Adrenal gland (tissue), 12 donors: ENCODE results near the gene SPATA25. TPM values are rescaled to one million over a fixed set of nuclear protein-coding genes. Genes with fewer than 3 reads are reported as not detected.

ENCODE experiments used
- DNase-seq, 7 donors: peaks; one replicate each; pipeline ENCODE4 v3.0.0-alpha.2; 2019 to 2020
- H3K27ac ChIP-seq, 5 donors: fragments of 200-600 bp; sonication (generic) in 4 of 5; 1 replicate in 3 of 5; 2 replicates in 2 of 5; pipeline versions ENCODE4 v1.5.1 to v1.8.0; 2016 to 2020; ENCODE audit warnings: mild to moderate bottlenecking in 1 of 5
- H3K27me3 ChIP-seq: fragments of 200-600 bp; 2 replicates; pipeline ENCODE4 v1.8.0; 2021
- H3K36me3 ChIP-seq, 2 donors: fragments of 200-600 bp; replicated peaks in 1 of 2; 1 replicate in 1 of 2; 2 replicates in 1 of 2; pipeline versions ENCODE4 v1.5.1 to v1.8.0; 2018 to 2022
- H3K4me1 ChIP-seq, 2 donors: fragments of 200-600 bp; replicated peaks in 1 of 2; 1 replicate in 1 of 2; 2 replicates in 1 of 2; pipeline versions ENCODE4 v1.5.1 to v1.8.0; 2018 to 2021
- H3K4me3 ChIP-seq, 4 donors: fragments of 200-600 bp; sonication (generic) in 3 of 4; one replicate each; pipeline ENCODE4 v1.5.1; 2016 to 2018
- H3K9me3 ChIP-seq, 3 donors: fragments of 200-600 bp; sonication (generic) in 1 of 3; replicated peaks in 1 of 3; 1 replicate in 2 of 3; 2 replicates in 1 of 3; pipeline versions ENCODE4 v1.5.1 to v1.8.0; 2016 to 2021
- POLR2A ChIP-seq, 2 donors: fragments of 450-650 bp; IDR thresholded peaks; one replicate each; pipeline ENCODE4 v1.6.1; 2017; ENCODE audit warnings: antibody characterized with exemption in 2 of 2, mild to moderate bottlenecking in 2 of 2, moderate library complexity in 1 of 2
- WGBS, 4 donors: extraction: QIAGEN DNeasy Blood & Tissue Kit in 2 of 4; methylation state at CpG; one replicate each; pipeline versions ENCODE4 v1.1.5 to v1.1.7; 2013 to 2017; 5-methylcytosine and 5-hydroxymethylcytosine counted together
- intact Hi-C, 2 donors: fragments of 100-400 bp; cut with DNase I; formaldehyde crosslinking; loops; one replicate each; pipeline versions ENCODE4 v1.14.1 to v1.15.0; 2022 to 2023
- polyA plus RNA-seq, 3 donors: library from polyadenylated mRNA; stranded (reverse); fragments of 200-250 nt in 2 of 3; fragments of 350-450 nt in 1 of 3; fragmentation: Illumina TruSeq in 1 of 3; extraction: RNeasy Lipid Tissue Mini Kit (QIAGEN cat#74804) in 1 of 3; gene quantifications; one replicate each; pipeline ENCODE4 v1.2.3, GENCODE V29; 2013 to 2014
- total RNA-seq, 9 donors: library from RNA; depleted of rRNA in 4 of 9; stranded (reverse); fragments of >200 nt in 4 of 9; fragments of 120-200 nt in 1 of 9; fragmentation: NEBNext Ultra II Directional in 1 of 9; extraction: Animal tissue kit (Norgen Biotek cat#: 25700) in 1 of 9; gene quantifications; one replicate each; pipeline versions ENCODE4 v1.1.0 to v1.2.4, GENCODE V29; 2013 to 2023
- TF ChIP-seq, protein P1 (sequence below), 6 experiments: fragments of 450-650 bp in 4 of 6; fragments of 200-600 bp in 2 of 6; sonication (generic) in 1 of 6; IDR thresholded peaks; 1 replicate in 5 of 6; 2 replicates in 1 of 6; pipeline versions ENCODE4 v1.5.1 to v1.8.0; 2016 to 2021; ENCODE audit warnings: antibody characterized with exemption in 6 of 6, mild to moderate bottlenecking in 2 of 6, moderate library complexity in 1 of 6
- donor health status: healthy with polysubstance abuse.
- donor health status: Bipolar disorder and iron deficiency.
- donor health status: DM: yes; HTN: yes; CAD: no.
- donor health status: DM: no; HTN: no; CAD: no.
- donor health status: DM: no; HTN: no; CAD: no.
- donor health status: DM: yes; HTN: yes; CAD: no.

The SPATA25 gene
- total and polyA plus RNA-seq, 12 donors = 0.29 to 12.5 (median 2.9) TPM; not detected in 1

DNA sequence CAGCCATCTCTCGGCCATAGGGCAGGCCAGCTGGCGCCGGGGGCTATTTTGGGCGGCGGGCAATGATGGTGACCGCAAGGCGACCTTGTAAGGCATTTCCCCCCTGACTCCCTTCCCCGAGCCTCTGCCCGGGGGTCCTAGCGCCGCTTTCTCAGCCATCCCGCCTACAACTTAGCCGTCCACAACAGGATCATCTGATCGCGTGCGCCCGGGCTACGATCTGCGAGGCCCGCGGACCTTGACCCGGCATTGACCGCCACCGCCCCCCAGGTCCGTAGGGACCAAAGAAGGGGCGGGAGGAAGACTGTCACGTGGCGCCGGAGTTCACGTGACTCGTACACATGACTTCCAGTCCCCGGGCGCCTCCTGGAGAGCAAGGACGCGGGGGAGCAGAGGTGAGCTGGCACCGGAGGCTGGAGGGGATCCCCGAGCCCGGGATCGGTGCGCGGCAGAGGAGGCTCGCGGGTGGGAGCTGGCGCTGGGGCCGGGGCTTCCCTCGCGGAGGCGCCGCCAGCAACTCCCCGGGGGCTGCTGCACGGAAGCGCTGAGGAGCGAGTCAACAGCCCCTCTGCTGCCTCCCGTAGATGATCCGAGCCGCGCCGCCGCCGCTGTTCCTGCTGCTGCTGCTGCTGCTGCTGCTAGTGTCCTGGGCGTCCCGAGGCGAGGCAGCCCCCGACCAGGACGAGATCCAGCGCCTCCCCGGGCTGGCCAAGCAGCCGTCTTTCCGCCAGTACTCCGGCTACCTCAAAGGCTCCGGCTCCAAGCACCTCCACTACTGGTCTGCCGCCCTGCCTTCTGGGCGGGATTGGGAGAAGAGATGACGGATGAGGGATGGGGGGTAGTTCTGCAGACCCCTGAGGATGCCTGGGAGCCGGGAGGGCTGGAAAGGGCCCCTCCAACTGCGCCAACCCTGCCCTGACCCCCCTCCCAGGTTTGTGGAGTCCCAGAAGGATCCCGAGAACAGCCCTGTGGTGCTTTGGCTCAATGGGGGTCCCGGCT, 3.9 kb upstream of the SPATA25 start, which contains the start of the genes CTSA and NEURL2:
CTSA (plus strand) TSS at position 351 of the 999 bp plus-strand sequence; CDS start at position 585, 234 bp downstream.
NEURL2 (minus strand) TSS at position 224 of the 999 bp plus-strand sequence; CDS start at position 7, 217 bp downstream.
- intact Hi-C loops = no loop called here
- Histone ChIP-seq H3K9me3 (no peaks in the 10 kb centered on the region), H3K27me3 (no peaks in the 10 kb centered on the region), H3K4me1 (peaks cover 25 to 54% of the 10 kb centered on the region in 2 donors), H3K27ac (peak within 1 kb of the TSS; percentile 67 to 96 (median 91)), H3K4me3 (peak within 1 kb of the TSS; percentile 4 to 71 (median 62)), H3K36me3 (peaks cover 0 to 53% of the 10 kb centered on the region in 2 donors)
- WGBS, 4 donors = 0 to 7% (median 1%) methylated on average over 7 to 78 of the region's 78 CpGs
- peak; percentile 8 to 91 for TF ChIP-seq POLR2A (IDR thresholded peaks at IDR 0.05)
- TF ChIP-seq, protein P1, sequence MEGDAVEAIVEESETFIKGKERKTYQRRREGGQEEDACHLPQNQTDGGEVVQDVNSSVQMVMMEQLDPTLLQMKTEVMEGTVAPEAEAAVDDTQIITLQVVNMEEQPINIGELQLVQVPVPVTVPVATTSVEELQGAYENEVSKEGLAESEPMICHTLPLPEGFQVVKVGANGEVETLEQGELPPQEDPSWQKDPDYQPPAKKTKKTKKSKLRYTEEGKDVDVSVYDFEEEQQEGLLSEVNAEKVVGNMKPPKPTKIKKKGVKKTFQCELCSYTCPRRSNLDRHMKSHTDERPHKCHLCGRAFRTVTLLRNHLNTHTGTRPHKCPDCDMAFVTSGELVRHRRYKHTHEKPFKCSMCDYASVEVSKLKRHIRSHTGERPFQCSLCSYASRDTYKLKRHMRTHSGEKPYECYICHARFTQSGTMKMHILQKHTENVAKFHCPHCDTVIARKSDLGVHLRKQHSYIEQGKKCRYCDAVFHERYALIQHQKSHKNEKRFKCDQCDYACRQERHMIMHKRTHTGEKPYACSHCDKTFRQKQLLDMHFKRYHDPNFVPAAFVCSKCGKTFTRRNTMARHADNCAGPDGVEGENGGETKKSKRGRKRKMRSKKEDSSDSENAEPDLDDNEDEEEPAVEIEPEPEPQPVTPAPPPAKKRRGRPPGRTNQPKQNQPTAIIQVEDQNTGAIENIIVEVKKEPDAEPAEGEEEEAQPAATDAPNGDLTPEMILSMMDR (IDR thresholded peaks at IDR 0.05) = no peak
- peak; percentile 92 to 98 (median 97) for DNase-seq

DNA sequence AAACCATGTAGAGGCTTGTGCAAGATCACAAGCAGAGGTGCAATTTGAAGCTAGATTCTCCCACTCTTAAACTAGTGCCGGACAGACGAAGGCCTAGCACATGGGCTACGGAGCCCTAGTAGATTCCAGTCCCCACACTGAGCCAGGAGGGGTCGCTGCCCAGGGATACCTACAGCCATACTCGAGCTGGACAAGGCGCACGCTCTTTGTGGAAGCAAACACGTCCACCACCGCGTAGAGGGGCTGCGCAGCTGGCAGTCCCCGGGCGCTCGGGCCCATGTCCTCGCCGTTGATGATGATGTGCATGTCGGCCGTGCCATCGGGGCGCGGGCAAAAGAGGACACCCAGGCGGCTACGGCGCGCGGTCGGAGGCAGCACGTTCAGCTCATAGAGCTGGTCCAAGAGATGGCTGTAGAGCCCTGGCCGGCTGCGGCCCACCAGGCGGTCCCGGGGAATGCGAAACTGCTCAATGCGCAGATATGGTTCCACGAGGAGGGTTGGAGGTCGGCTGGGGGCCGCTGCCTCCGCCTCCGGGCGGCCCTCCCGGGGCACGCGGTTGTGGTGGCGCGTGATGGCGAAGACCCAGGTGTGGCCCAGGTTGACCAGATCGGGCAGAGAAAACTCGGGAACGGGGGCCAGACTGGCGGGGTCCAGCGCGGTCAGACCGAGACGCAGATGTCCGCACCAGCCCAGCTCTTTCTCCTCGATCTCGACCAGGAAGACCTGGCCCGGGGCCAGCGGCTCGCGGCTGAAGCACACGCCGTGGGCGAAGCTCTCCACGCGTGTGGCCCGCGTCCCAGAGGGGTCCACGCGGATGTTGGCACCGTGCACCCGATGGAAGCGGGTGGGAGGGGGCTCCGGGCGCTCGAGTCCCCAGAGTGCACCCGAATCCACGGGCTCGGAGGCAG, 2.9 kb upstream of the SPATA25 start:
- TF ChIP-seq, protein P1 (IDR thresholded peaks at IDR 0.05) = peak; percentile 25 to 56 (median 44)
- TF ChIP-seq POLR2A (IDR thresholded peaks at IDR 0.05) = no peak
- Histone ChIP-seq H3K9me3 (no peaks in the 10 kb centered on the region), H3K27ac (peak overlapping the region; percentile 67 to 96 (median 91)), H3K4me1 (peaks cover 28 to 51% of the 10 kb centered on the region in 2 donors), H3K4me3 (peak overlapping the region in 3 of 4 donors; percentile 4 to 71 (median 64)), H3K27me3 (no peaks in the 10 kb centered on the region), H3K36me3 (peaks cover 0 to 44% of the 10 kb centered on the region in 2 donors)
- 9 to 45% (median 12%) methylated on average over 7 to 79 of the region's 79 CpGs for WGBS, 4 donors
- DNase-seq = peak; percentile 68 to 90 (median 73)
- intact Hi-C loops = no loop called here

DNA sequence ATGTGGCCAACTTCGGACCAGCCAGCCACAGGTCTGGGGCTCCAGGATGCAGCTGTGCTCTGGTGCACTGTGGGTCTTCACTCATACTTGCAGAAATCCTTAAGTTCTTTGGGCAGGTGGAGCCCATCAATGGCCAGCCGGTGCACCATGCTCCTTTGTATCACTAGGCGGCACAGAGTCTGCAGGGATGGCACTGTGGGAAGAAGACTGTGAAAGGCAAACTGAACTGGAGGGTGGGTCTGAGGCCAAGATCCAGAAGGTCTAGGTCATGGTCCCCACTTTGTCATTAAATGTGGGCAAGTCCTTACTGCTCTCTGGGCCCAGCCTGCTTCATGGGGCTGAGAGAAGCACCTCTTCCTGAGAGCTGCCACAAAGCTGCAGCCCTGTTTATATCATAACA, 1.3 kb upstream of the SPATA25 start:
- 92 to 100% (median 95%) methylated on average over 2 to 3 of the region's 3 CpGs for WGBS, 4 donors

More for the DNA sequence above, 1.3 kb upstream of the SPATA25 start:
- Histone ChIP-seq H3K27me3 (no peaks in the 10 kb centered on the region), H3K27ac (peak overlapping the region in 1 of 5 donors; percentile 11), H3K9me3 (no peaks in the 10 kb centered on the region), H3K4me1 (peaks cover 36 to 55% of the 10 kb centered on the region in 2 donors), H3K36me3 (peaks cover 0 to 29% of the 10 kb centered on the region in 2 donors), H3K4me3 (no peak overlapping the region)
- TF ChIP-seq, protein P1 (IDR thresholded peaks at IDR 0.05) = no peak
- TF ChIP-seq POLR2A (IDR thresholded peaks at IDR 0.05) = no peak
- no peak for DNase-seq
- intact Hi-C loops = no loop called here
